K562 (cell line): ENCODE results near the gene KCTD11. TPM values are rescaled to one million over a fixed set of nuclear protein-coding genes. Genes with fewer than 3 reads are reported as not detected.

Experiments
- ATAC-seq: fragments of 200-7000 bp; cut with Tn5 transposase; 3 replicates; pipeline ENCODE4 v1.9.1; 2020; ENCODE audit warnings: moderate library complexity
- BruUV-seq: library from RNA; stranded (reverse); fragments of 400-500 nt; replicated peaks from 2 replicates; lab custom pipeline; 2021; lab: Mats Ljungman, UMichigan
- CTCF ChIA-PET: fragments of 300-600 bp; formaldehyde crosslinking; extraction: SDS; loops from one replicate; lab custom pipeline; 2021; ENCODE audit warnings: low intra/inter-chr PET ratio; lab: Yijun Ruan, JAX
- POLR2A ChIA-PET: fragments of 300-600, 350-650 bp; sonication (Branson Sonifier 250); formaldehyde crosslinking; extraction: SDS; loops from one replicate; lab custom pipeline; 2021; ENCODE audit warnings: antibody characterized with exemption, inconsistent platforms; lab: Yijun Ruan, JAX
- DNase-seq, 4 experiments: peaks; one replicate each; pipeline versions ENCODE4 v3.0.0 to v3.0.0-alpha.2; 2011 to 2018; ENCODE audit warnings: low spot score in 3 of 4, mixed read lengths in 3 of 4; ENCODE audit errors: extremely low read depth in 1 of 4
- FAIRE-seq: peaks from 2 replicates; lab custom pipeline; 2011; peaks lifted over from hg19 to GRCh38; lab: Jason Lieb, UNC
- H2AFZ ChIP-seq: 2 replicates; pipeline ENCODE4 v1.6.0; 2011; ENCODE audit warnings: low read depth, low read length, control low read depth, inconsistent platforms
- H3K27ac ChIP-seq: fragments of 200-600 bp; 3 replicates; pipeline ENCODE4 v1.8.0; 2011; ENCODE audit warnings: low read depth, mild to moderate bottlenecking, control low read depth, inconsistent platforms, low read length, moderate library complexity, mixed read lengths; ENCODE audit errors: extremely low read depth
- H3K27me3 ChIP-seq, 2 experiments: fragments of 300-600 bp in 1 of 2; 2 replicates in 1 of 2; 3 replicates in 1 of 2; pipeline versions ENCODE4 v1.6.0 to v1.8.0; 2011; ENCODE audit warnings: inconsistent platforms in 2 of 2, low read length in 2 of 2, mild to moderate bottlenecking in 1 of 2, mixed read lengths in 1 of 2, moderate library complexity in 1 of 2; ENCODE audit not compliant: control insufficient read depth in 2 of 2, insufficient read depth in 2 of 2
- H3K36me3 ChIP-seq: fragments of 300-600 bp; 3 replicates; pipeline ENCODE4 v1.8.0; 2011; ENCODE audit warnings: mild to moderate bottlenecking, low read length, inconsistent platforms; ENCODE audit not compliant: control insufficient read depth, insufficient read depth
- H3K4me1 ChIP-seq, 2 experiments: fragments of 200-600 bp in 1 of 2; replicated peaks in 1 of 2; 2 replicates in 1 of 2; 3 replicates in 1 of 2; pipeline versions ENCODE4 v1.5.1 to v1.8.0; 2011; ENCODE audit warnings: inconsistent platforms in 2 of 2, low read length in 2 of 2, mild to moderate bottlenecking in 1 of 2, mixed read lengths in 1 of 2, moderate library complexity in 1 of 2; ENCODE audit not compliant: control insufficient read depth in 2 of 2, insufficient read depth in 2 of 2
- H3K4me2 ChIP-seq: 2 replicates; pipeline ENCODE4 v1.6.1; 2011; ENCODE audit warnings: low read length, control low read depth, inconsistent platforms, mixed read lengths; ENCODE audit not compliant: insufficient read depth
- H3K4me3 ChIP-seq: fragments of 200-600 bp; sonication (generic), shearing (Covaris generic); 2 replicates; pipeline ENCODE4 v1.5.1; 2016; ENCODE audit warnings: control low read depth, inconsistent platforms
- H3K79me2 ChIP-seq: fragments of 200-600 bp; 3 replicates; pipeline ENCODE4 v1.8.0; 2011; ENCODE audit warnings: low read length, inconsistent platforms; ENCODE audit not compliant: control insufficient read depth, insufficient read depth
- H3K9ac ChIP-seq, 2 experiments: 2 replicates each; pipeline versions ENCODE4 v1.6.0 to v1.6.1; 2011; ENCODE audit warnings: low read depth in 2 of 2, low read length in 2 of 2, control low read depth in 1 of 2, inconsistent platforms in 1 of 2, mild to moderate bottlenecking in 1 of 2, mixed read lengths in 1 of 2; ENCODE audit not compliant: insufficient read depth in 1 of 2
- H3K9me1 ChIP-seq: one replicate; pipeline ENCODE4 v1.6.0; 2011; ENCODE audit warnings: inconsistent platforms, mild to moderate bottlenecking, low read length, moderate library complexity; ENCODE audit not compliant: control insufficient read depth, insufficient read depth
- H3K9me3 ChIP-seq: replicated peaks from 2 replicates; pipeline ENCODE4 v1.5.1; 2011; ENCODE audit warnings: low read depth, low read length, inconsistent platforms; ENCODE audit not compliant: control insufficient read depth, insufficient read depth
- H4K20me1 ChIP-seq: replicated peaks from 2 replicates; pipeline ENCODE4 v1.6.1; 2011; ENCODE audit warnings: low read length, inconsistent platforms, mixed read lengths; ENCODE audit not compliant: control insufficient read depth, insufficient read depth
- ARHGAP35 ChIP-seq: fragments of 450-650 bp; IDR thresholded peaks from 2 replicates; pipeline ENCODE4 v1.6.1; 2018; ENCODE audit not compliant: partially characterized antibody
- BHLHE40 ChIP-seq: IDR thresholded peaks from 2 replicates; pipeline ENCODE4 v1.6.1; 2011; ENCODE audit warnings: low read length, improper control_type of control experiment
- KAT2B ChIP-seq: IDR thresholded peaks from one replicate; pipeline ENCODE4 v1.6.1; 2012; ENCODE audit warnings: low read depth, mild to moderate bottlenecking, control low read depth, inconsistent platforms, low read length, moderate library complexity
- RFX5 ChIP-seq: IDR thresholded peaks from 2 replicates; pipeline ENCODE4 v1.6.1; 2011; ENCODE audit warnings: low read depth, mild to moderate bottlenecking, improper control_type of control experiment, low read length
- SOX6 ChIP-seq: fragments of 450-650 bp; IDR thresholded peaks from 2 replicates; pipeline ENCODE4 v1.6.1; 2014; ENCODE audit warnings: mild to moderate bottlenecking
- TEAD1 ChIP-seq, 2 experiments: fragments of 450-650 bp in 1 of 2; sonication (generic) in 1 of 2; formaldehyde crosslinking; IDR thresholded peaks; 2 replicates each; pipeline versions ENCODE4 v1.4.0 to v1.8.0; 2020 to 2022; ENCODE audit warnings: mild to moderate bottlenecking in 2 of 2, missing genetic modification reagents in 1 of 2
- ZMIZ1 ChIP-seq, 2 experiments: fragments of 150-350 bp in 1 of 2; IDR thresholded peaks; 2 replicates each; pipeline ENCODE4 v1.6.1; 2012 to 2016; ENCODE audit warnings: low read depth in 2 of 2, low read length in 2 of 2, mild to moderate bottlenecking in 1 of 2, moderate library complexity in 1 of 2
- ZNF431 ChIP-seq: sonication (generic); formaldehyde crosslinking; IDR thresholded peaks from 2 replicates; pipeline ENCODE4 v1.8.0; 2022; ENCODE audit warnings: mild to moderate bottlenecking, missing genetic modification reagents
- ZNF551 ChIP-seq: fragments of 250-450 bp; sonication (Bioruptor Pico); IDR thresholded peaks from 2 replicates; pipeline ENCODE4 v1.5.0; 2021; ENCODE audit warnings: mild to moderate bottlenecking, moderate library complexity
- ZNF766 ChIP-seq: fragments of 200-800 bp; sonication (Bioruptor generic); conservative IDR thresholded peaks from 2 replicates; pipeline ENCODE4 v1.6.1; 2016; ENCODE audit warnings: missing genetic modification characterization, missing compliant biosample characterization
- WGBS: fragments of 100-300 bp; shearing (Covaris generic); methylation state at CpG from one replicate; pipeline ENCODE4 v1.1.6; 2016; ENCODE audit warnings: low coverage, mixed read lengths; ENCODE audit not compliant: insufficient coverage; ENCODE audit errors: missing lambda C conversion rate; 5-methylcytosine and 5-hydroxymethylcytosine counted together
- in situ Hi-C: fragments of 300-500 bp; cut with MboI; formaldehyde crosslinking; loops from 4 replicates; pipeline ENCODE4 v1.15.0; 2018; ENCODE audit warnings: inconsistent platforms, mixed read lengths
- intact Hi-C: fragments of 100-400 bp; cut with micrococcal nuclease; formaldehyde crosslinking; loops from 2 replicates; pipeline ENCODE4 v1.14.2; 2022
- polyA plus RNA-seq, 8 experiments: library from polyadenylated mRNA; depleted of rRNA in 4 of 8; stranded (reverse) in 5 of 8; unstranded in 3 of 8; fragments of >200 nt; fragmentation: Nextera tagmentation in 2 of 8; fragmentation: Illumina TruSeq in 1 of 8; extraction: Ambion mirVana in 2 of 8; extraction: Trizol in 1 of 8; gene quantifications; 2 replicates each; pipeline versions ENCODE4 v1.2.1 to v1.2.3, GENCODE V29; 2011 to 2014; ENCODE audit warnings: inconsistent platforms in 1 of 8, missing spikeins in 1 of 8
- total RNA-seq, 7 experiments: library from RNA; depleted of rRNA in 6 of 7; stranded (reverse); fragments of >200 nt in 6 of 7; fragmentation: Illumina TruSeq in 2 of 7; extraction: Trizol in 2 of 7; gene quantifications; 2 replicates each; pipeline versions ENCODE4 v1.2.1 to v1.2.3, GENCODE V29; 2011 to 2021; ENCODE audit warnings: low replicate concordance in 1 of 7
- TF ChIP-seq, protein P1 (sequence below): fragments of 450-650 bp; conservative IDR thresholded peaks from 2 replicates; pipeline ENCODE4 v1.6.1; 2016; ENCODE audit warnings: missing genetic modification characterization, low read depth, mild to moderate bottlenecking, control low read depth, missing compliant biosample characterization
- TF ChIP-seq, protein P2 (sequence below): fragments of 200-800 bp; sonication (Bioruptor generic); IDR thresholded peaks from 2 replicates; pipeline ENCODE4 v1.6.1; 2017; ENCODE audit warnings: missing genetic modification characterization, missing compliant biosample characterization
- TF ChIP-seq, protein P3 (sequence below): fragments of 450-650 bp; formaldehyde crosslinking; IDR thresholded peaks from 2 replicates; pipeline ENCODE4 v1.4.0; 2022; ENCODE audit warnings: missing genetic modification characterization

KCTD11 gene
- total and polyA plus RNA-seq, 9 of the 15 experiments (the other 6 are each of a cell fraction or from before 2014, with no cell fraction given) = 0.01 to 3.2 (median 2.5) TPM; not detected in 1

DNA sequence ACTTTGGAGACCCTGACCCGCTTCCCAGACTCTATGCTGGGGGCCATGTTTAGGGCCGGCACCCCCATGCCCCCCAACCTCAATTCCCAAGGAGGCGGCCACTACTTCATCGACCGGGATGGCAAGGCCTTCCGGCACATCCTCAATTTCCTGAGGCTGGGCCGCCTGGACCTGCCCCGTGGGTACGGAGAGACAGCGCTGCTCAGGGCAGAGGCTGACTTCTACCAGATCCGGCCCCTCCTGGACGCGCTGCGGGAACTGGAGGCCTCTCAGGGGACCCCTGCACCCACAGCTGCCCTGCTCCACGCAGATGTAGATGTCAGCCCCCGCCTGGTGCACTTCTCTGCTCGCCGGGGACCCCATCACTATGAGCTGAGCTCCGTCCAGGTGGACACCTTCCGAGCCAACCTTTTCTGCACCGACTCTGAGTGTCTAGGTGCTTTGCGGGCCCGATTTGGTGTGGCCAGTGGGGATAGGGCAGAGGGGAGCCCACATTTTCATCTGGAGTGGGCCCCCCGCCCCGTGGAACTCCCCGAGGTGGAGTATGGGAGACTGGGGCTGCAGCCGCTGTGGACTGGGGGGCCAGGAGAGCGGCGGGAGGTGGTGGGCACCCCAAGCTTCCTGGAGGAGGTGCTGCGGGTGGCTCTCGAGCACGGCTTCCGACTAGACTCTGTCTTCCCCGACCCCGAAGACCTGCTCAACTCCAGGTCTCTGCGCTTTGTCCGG is 1.1 kb downstream of the KCTD11 start:
- no TSS peak for BruUV-seq
- no peak for ATAC-seq
- Histone ChIP-seq H3K27me3 (no peaks in the 10 kb centered on the region), H3K27ac (no peak overlapping the region), H3K4me3 (peak overlapping the region; percentile 72; the same call in 1 of the 2 replicates), H3K4me1 (peaks cover 3 to 59% of the 10 kb centered on the region in 2 experiments; a peak in 3 of 5 replicates), H4K20me1 (no peaks in the 10 kb centered on the region), H3K4me2 (peak overlapping the region; percentile 80; the same call in 1 of the 2 replicates), H3K36me3 (no peaks in the 10 kb centered on the region), H3K79me2 (peaks cover 8% of the 10 kb centered on the region), H3K9ac (peak overlapping the region; percentile 17 to 79; a peak in 2 of 4 replicates), H2AFZ (no peak overlapping the region), H3K9me1 (no peaks in the 10 kb centered on the region), H3K9me3 (no peaks in the 10 kb centered on the region)
- CTCF ChIA-PET = interaction anchor here (0.7 kb wide), 1 partner anchor 126 kb away, joined by 4 read pairs; the partner anchor contains the start of gene ZBTB4
- POLR2A ChIA-PET = interaction anchor here (0.6 to 1.6 kb wide), 8 partner anchors 13 to 221 kb away, joined by 3 to 6 read pairs (median 4); partner anchors contain the start of genes ACAP1 and ZBTB4
- FAIRE-seq = no peak
- in situ Hi-C loops = loop anchor here (10.0 kb wide), 1 partner anchor 202 kb away; the partner anchor contains the start of gene TNFSF13
- no peak for DNase-seq
- no peak for TF ChIP-seq KAT2B
- TF ChIP-seq, protein P1, sequence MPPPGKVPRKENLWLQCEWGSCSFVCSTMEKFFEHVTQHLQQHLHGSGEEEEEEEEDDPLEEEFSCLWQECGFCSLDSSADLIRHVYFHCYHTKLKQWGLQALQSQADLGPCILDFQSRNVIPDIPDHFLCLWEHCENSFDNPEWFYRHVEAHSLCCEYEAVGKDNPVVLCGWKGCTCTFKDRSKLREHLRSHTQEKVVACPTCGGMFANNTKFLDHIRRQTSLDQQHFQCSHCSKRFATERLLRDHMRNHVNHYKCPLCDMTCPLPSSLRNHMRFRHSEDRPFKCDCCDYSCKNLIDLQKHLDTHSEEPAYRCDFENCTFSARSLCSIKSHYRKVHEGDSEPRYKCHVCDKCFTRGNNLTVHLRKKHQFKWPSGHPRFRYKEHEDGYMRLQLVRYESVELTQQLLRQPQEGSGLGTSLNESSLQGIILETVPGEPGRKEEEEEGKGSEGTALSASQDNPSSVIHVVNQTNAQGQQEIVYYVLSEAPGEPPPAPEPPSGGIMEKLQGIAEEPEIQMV (tag) = no peak
- no peak for TF ChIP-seq ZNF551
- no peak for TF ChIP-seq ZMIZ1 (IDR thresholded peaks at IDR 0.05; ENCODE audit: low read depth in 2 of 2, low read length in 2 of 2)
- TF ChIP-seq, protein P2, sequence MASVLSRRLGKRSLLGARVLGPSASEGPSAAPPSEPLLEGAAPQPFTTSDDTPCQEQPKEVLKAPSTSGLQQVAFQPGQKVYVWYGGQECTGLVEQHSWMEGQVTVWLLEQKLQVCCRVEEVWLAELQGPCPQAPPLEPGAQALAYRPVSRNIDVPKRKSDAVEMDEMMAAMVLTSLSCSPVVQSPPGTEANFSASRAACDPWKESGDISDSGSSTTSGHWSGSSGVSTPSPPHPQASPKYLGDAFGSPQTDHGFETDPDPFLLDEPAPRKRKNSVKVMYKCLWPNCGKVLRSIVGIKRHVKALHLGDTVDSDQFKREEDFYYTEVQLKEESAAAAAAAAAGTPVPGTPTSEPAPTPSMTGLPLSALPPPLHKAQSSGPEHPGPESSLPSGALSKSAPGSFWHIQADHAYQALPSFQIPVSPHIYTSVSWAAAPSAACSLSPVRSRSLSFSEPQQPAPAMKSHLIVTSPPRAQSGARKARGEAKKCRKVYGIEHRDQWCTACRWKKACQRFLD (CRISPR knock-in tag) = no peak
- TF ChIP-seq ZNF766 (CRISPR knock-in tag) = no peak
- no peak for TF ChIP-seq ARHGAP35
- no peak for TF ChIP-seq RFX5
- TF ChIP-seq, protein P3, sequence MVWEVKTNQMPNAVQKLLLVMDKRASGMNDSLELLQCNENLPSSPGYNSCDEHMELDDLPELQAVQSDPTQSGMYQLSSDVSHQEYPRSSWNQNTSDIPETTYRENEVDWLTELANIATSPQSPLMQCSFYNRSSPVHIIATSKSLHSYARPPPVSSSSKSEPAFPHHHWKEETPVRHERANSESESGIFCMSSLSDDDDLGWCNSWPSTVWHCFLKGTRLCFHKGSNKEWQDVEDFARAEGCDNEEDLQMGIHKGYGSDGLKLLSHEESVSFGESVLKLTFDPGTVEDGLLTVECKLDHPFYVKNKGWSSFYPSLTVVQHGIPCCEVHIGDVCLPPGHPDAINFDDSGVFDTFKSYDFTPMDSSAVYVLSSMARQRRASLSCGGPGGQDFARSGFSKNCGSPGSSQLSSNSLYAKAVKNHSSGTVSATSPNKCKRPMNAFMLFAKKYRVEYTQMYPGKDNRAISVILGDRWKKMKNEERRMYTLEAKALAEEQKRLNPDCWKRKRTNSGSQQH (CRISPR knock-in tag) = no peak
- TF ChIP-seq BHLHE40 = no peak
- no peak for TF ChIP-seq TEAD1 (CRISPR knock-in tag; IDR thresholded peaks at IDR 0.05)
- no peak for TF ChIP-seq ZNF431 (CRISPR knock-in tag)
- TF ChIP-seq SOX6 = no peak
- WGBS = 92% methylated on average over 16 of the region's 37 CpGs
- intact Hi-C loops = loop anchor here (5.0 kb wide), 1 partner anchor 129 kb away; the partner anchor contains the start of genes POLR2A and SLC35G6
